ENCODE results near the gene GTF2E1.

GRCh38 chr3:120749843-120750242 is 7.3 kb downstream of the GTF2E1 start:
- TF ChIP-seq CTCF (conservative IDR thresholded peaks at IDR 0.05; ENCODE audit: low read depth, low read length), result no peak
- TF ChIP-seq RAD21 (IDR thresholded peaks at IDR 0.05; ENCODE audit: low read length), result no peak
- no peak for TF ChIP-seq POLR2A (IDR thresholded peaks at IDR 0.05; ENCODE audit: low read depth, low read length)
- no peak for TF ChIP-seq MXI1 (IDR thresholded peaks at IDR 0.05; ENCODE audit: borderline replicate concordance, low read depth, low read length)
- no peak for TF ChIP-seq CHD1 (IDR thresholded peaks at IDR 0.05; ENCODE audit: low read depth, low read length)
- TF ChIP-seq BHLHE40 (IDR thresholded peaks at IDR 0.05; ENCODE audit: low read depth, low read length), result no peak

All from IMR-90 (cell line).